HS-5 (cell line): Measurements from ENCODE around the gene ARID5B.

Experiments used
- DNase-seq: peaks from one replicate; pipeline ENCODE4 v3.0.0-alpha.2; 2012; ENCODE audit warnings: low read depth

The ARID5B gene

GRCh38 chr10:61905837-61906561 is 4.5 kb downstream of the ARID5B start:
- DNase-seq: no peak

- DNase-seq: no peak
Observed at GRCh38 chr10:61906562-61906901, 5.0 kb downstream of the ARID5B start.

GRCh38 chr10:61907011-61907410 is 5.5 kb downstream of the ARID5B start:
- DNase-seq: no peak

GRCh38 chr10:61907587-61907986 is 6.1 kb downstream of the ARID5B start:
- DNase-seq: no peak

- DNase-seq: no peak
Observed at GRCh38 chr10:61910226-61910805, 8.8 kb downstream of the ARID5B start.

GRCh38 chr10:61910894-61911293 is 9.4 kb downstream of the ARID5B start:
- DNase-seq: no peak

GRCh38 chr10:61911425-61911824 is 9.9 kb downstream of the ARID5B start:
- no peak for DNase-seq

- no peak for DNase-seq
Observed at GRCh38 chr10:61912981-61913380, 11.5 kb downstream of the ARID5B start.

GRCh38 chr10:61918140-61918539 is 16.6 kb downstream of the ARID5B start:
- DNase-seq: no peak

- no peak for DNase-seq
Observed at GRCh38 chr10:61918989-61919388, 17.5 kb downstream of the ARID5B start.

- no peak for DNase-seq
Observed at GRCh38 chr10:61919646-61920215, 18.2 kb downstream of the ARID5B start.

GRCh38 chr10:61921143-61921542 is 19.6 kb downstream of the ARID5B start:
- DNase-seq: no peak

- no peak for DNase-seq
Observed at GRCh38 chr10:61923210-61923949, 21.9 kb downstream of the ARID5B start.

- DNase-seq: no peak
Observed at GRCh38 chr10:61923950-61924274, 22.4 kb downstream of the ARID5B start.

- DNase-seq: no peak
Observed at GRCh38 chr10:61929555-61929954, 28.1 kb downstream of the ARID5B start.

GRCh38 chr10:61931620-61932332 is 30.3 kb downstream of the ARID5B start:
- DNase-seq: no peak

- no peak for DNase-seq
Observed at GRCh38 chr10:61933859-61934555, 32.5 kb downstream of the ARID5B start.

- DNase-seq: no peak
Observed at GRCh38 chr10:61935077-61935476, 33.6 kb downstream of the ARID5B start.

GRCh38 chr10:61936770-61937169 is 35.3 kb downstream of the ARID5B start:
- no peak for DNase-seq

- DNase-seq: no peak
Observed at GRCh38 chr10:61937631-61938351, 36.3 kb downstream of the ARID5B start.

- no peak for DNase-seq
Observed at GRCh38 chr10:61939902-61940301, 38.4 kb downstream of the ARID5B start.
